Transverse colon (tissue), 4 donors: ENCODE results near the gene CTDSP2. TPM values are rescaled to one million over a fixed set of nuclear protein-coding genes. Genes with fewer than 3 reads are reported as not detected.

Experiments
- DNase-seq: peaks from one replicate; pipeline ENCODE4 v3.0.0-alpha.2; 2019
- H3K27ac ChIP-seq, 4 donors: fragments of 200-600 bp; sonication (generic); 2 replicates each; pipeline ENCODE4 v1.5.1; 2016 to 2018; ENCODE audit warnings: inconsistent platforms in 4 of 4
- H3K27me3 ChIP-seq: fragments of 200-600 bp; sonication (generic); 2 replicates; pipeline ENCODE4 v1.5.1; 2017; ENCODE audit warnings: inconsistent platforms
- H3K36me3 ChIP-seq, 4 donors: fragments of 200-600 bp; sonication (generic); 2 replicates each; pipeline ENCODE4 v1.5.1; 2017 to 2019; ENCODE audit warnings: inconsistent platforms in 4 of 4
- H3K4me1 ChIP-seq, 4 donors: fragments of 200-600 bp; sonication (generic); 2 replicates each; pipeline ENCODE4 v1.5.1; 2017 to 2020; ENCODE audit warnings: inconsistent platforms in 4 of 4
- H3K4me3 ChIP-seq, 4 donors: fragments of 200-600 bp; sonication (generic); 1 replicate in 1 of 4; 2 replicates in 3 of 4; pipeline versions ENCODE4 v1.5.1 to v1.6.1; 2017 to 2019; ENCODE audit warnings: inconsistent platforms in 4 of 4
- H3K9me3 ChIP-seq, 2 donors: fragments of 200-600 bp; sonication (generic); 2 replicates each; pipeline ENCODE4 v1.5.1; 2017 to 2019; ENCODE audit warnings: inconsistent platforms in 2 of 2
- CTCF ChIP-seq, 5 experiments: fragments of 200-600 bp in 3 of 5; fragments of 450-650 bp in 2 of 5; sonication (generic) in 3 of 5; IDR thresholded peaks; 1 replicate in 2 of 5; 2 replicates in 3 of 5; pipeline ENCODE4 v1.5.1; 2016 to 2017; ENCODE audit warnings: antibody characterized with exemption in 5 of 5, inconsistent platforms in 3 of 5, mild to moderate bottlenecking in 2 of 5, moderate library complexity in 1 of 5
- EP300 ChIP-seq: sonication (generic); formaldehyde crosslinking; IDR thresholded peaks from one replicate; pipeline ENCODE4 v1.6.1; 2017; ENCODE audit warnings: antibody characterized with exemption, low read depth
- POLR2A ChIP-seq: fragments of 450-650 bp; IDR thresholded peaks from one replicate; pipeline ENCODE4 v1.6.1; 2016; ENCODE audit warnings: antibody characterized with exemption, mild to moderate bottlenecking, moderate library complexity
- POLR2AphosphoS5 ChIP-seq, 3 donors: sonication (generic); formaldehyde crosslinking; IDR thresholded peaks; one replicate each; pipeline ENCODE4 v1.6.1; 2016; ENCODE audit warnings: antibody characterized with exemption in 3 of 3
- WGBS, 2 donors: methylation state at CpG; one replicate each; pipeline ENCODE4 v1.1.5; 2018; ENCODE audit warnings: low coverage in 1 of 2; 5-methylcytosine and 5-hydroxymethylcytosine counted together
- in situ Hi-C, 4 donors: fragments of 200-750 bp; cut with MboI; loops; one replicate each; pipeline versions ENCODE4 v1.15.0 to v1.15.1; 2017; ENCODE audit warnings: low sequenced_read_pairs in 3 of 4, low pct_ligation_motif_present in 1 of 4, low pct_unique_long_range_greater_than_20kb in 1 of 4
- intact Hi-C: fragments of 100-400 bp; cut with DNase I; formaldehyde crosslinking; loops from one replicate; pipeline ENCODE4 v1.15.1; 2023; ENCODE audit warnings: low total_unique reads
- total RNA-seq, 4 donors: library from RNA; depleted of rRNA; stranded (reverse); fragments of >200 nt; gene quantifications; one replicate each; pipeline ENCODE4 v1.1.0, GENCODE V29; 2016

Gene CTDSP2
- total RNA-seq, 4 donors from 2014 or later: 174 to 268 (median 231) TPM

- WGBS, 2 donors: 87 to 89% methylated on average over 11 to 12 of the region's 12 CpGs
- no peak for DNase-seq
- Histone ChIP-seq H3K4me1 (peaks cover 11 to 21% (median 14%) of the 10 kb centered on the region in 4 donors), H3K27ac (peak overlapping the region in 2 of 4 donors; percentile 78 to 80), H3K9me3 (no peaks in the 10 kb centered on the region), H3K36me3 (peaks cover 0 to 23% (median 10%) of the 10 kb centered on the region in 4 donors), H3K4me3 (peak overlapping the region; percentile 77 to 98 (median 87)), H3K27me3 (no peaks in the 10 kb centered on the region)
- TF ChIP-seq POLR2A (no peak), CTCF (IDR thresholded peaks at IDR 0.05) (no peak), EP300 (no peak), POLR2AphosphoS5 (IDR thresholded peaks at IDR 0.05) (no peak)
- intact Hi-C loops (no loop called here), in situ Hi-C loops (no loop called here)
Measured at GRCh38 chr12:57783466-57783801, 63.1 kb downstream of the CTDSP2 start.

GRCh38 chr12:57782608-57783465 lies 63.7 kb downstream of the CTDSP2 start, which contains the start of gene TSFM:
Gene TSFM (plus strand): TSS chr12:57782787. CDS start chr12:57782802, 15 bp downstream.
- Histone ChIP-seq H3K27me3 (no peaks in the 10 kb centered on the region), H3K36me3 (peaks cover 0 to 21% (median 10%) of the 10 kb centered on the region in 4 donors), H3K4me1 (peaks cover 11 to 21% (median 14%) of the 10 kb centered on the region in 4 donors), H3K27ac (peak within 1 kb of the TSS; percentile 76 to 84 (median 79)), H3K9me3 (no peaks in the 10 kb centered on the region), H3K4me3 (peak within 1 kb of the TSS; percentile 77 to 98 (median 87))
- in situ Hi-C loops: no loop called here
- TF ChIP-seq CTCF (IDR thresholded peaks at IDR 0.05) (peak; percentile 90 to 95 (median 95)), POLR2AphosphoS5 (IDR thresholded peaks at IDR 0.05) (peak; percentile 89 to 90 (median 89)), EP300 (no peak), POLR2A (peak; percentile 70)
- intact Hi-C loops: loop anchor here (1.0 kb wide), 1 partner anchor 122 kb away; no protein-coding TSS in a partner anchor
- WGBS, 2 donors: 0 to 1% methylated on average over 7 to 44 of the region's 45 CpGs
- peak; percentile 97 for DNase-seq

- H3K9me3 ChIP-seq: no peaks in the 10 kb centered on the region
- TF ChIP-seq CTCF (IDR thresholded peaks at IDR 0.05) (no peak), EP300 (no peak), POLR2AphosphoS5 (IDR thresholded peaks at IDR 0.05) (no peak), POLR2A (no peak)
- 16 to 30% methylated on average over 2 to 4 of the region's 4 CpGs for WGBS, 2 donors
- no peak for DNase-seq
- peak overlapping the region in 2 of 4 donors; percentile 78 to 84 for H3K27ac ChIP-seq
- H3K4me1 ChIP-seq: peaks cover 11 to 21% (median 14%) of the 10 kb centered on the region in 4 donors
- H3K27me3 ChIP-seq: no peaks in the 10 kb centered on the region
- in situ Hi-C loops (no loop called here), intact Hi-C loops (loop anchor here (1.0 kb wide), 1 partner anchor 123 kb away; no protein-coding TSS in a partner anchor)
- peak overlapping the region in 1 of 4 donors; percentile 90 for H3K4me3 ChIP-seq
- H3K36me3 ChIP-seq: peaks cover 0 to 15% (median 7%) of the 10 kb centered on the region in 4 donors
Measured at GRCh38 chr12:57782243-57782607, 64.3 kb downstream of the CTDSP2 start.

- H3K9me3 ChIP-seq: no peaks in the 10 kb centered on the region
- TF ChIP-seq EP300 (no peak), CTCF (IDR thresholded peaks at IDR 0.05) (no peak), POLR2A (no peak), POLR2AphosphoS5 (IDR thresholded peaks at IDR 0.05) (no peak)
- intact Hi-C loops: loop anchor here (1.0 kb wide), 1 partner anchor 124 kb away; no protein-coding TSS in a partner anchor
- H3K27ac ChIP-seq: peak overlapping the region in 2 of 4 donors; percentile 35 to 84
- no peaks in the 10 kb centered on the region for H3K27me3 ChIP-seq
- H3K4me1 ChIP-seq: peaks cover 11 to 21% (median 14%) of the 10 kb centered on the region in 4 donors
- DNase-seq: no peak
- no peak overlapping the region for H3K4me3 ChIP-seq
- in situ Hi-C loops: no loop called here
- 66 to 73% methylated on average over 2 of the region's 2 CpGs for WGBS, 2 donors
- peaks cover 0 to 11% (median 5%) of the 10 kb centered on the region in 4 donors for H3K36me3 ChIP-seq
Measured at GRCh38 chr12:57781801-57782200, 64.7 kb downstream of the CTDSP2 start.
